HG03175 (cell line): ENCODE results near the gene KRTAP17-1.
"Not testable (repeated sequence)": the region's sequence is repeated elsewhere in the genome, so short reads cannot be mapped to it uniquely, and the experiment has no call there.

Experiments used
- ATAC-seq: cut with Tn5 transposase; IDR thresholded peaks from one replicate; pipeline ENCODE4 v1.9.1; 2021; ENCODE audit warnings: mild to moderate bottlenecking, moderate library complexity; ENCODE audit not compliant: unreplicated experiment

Gene KRTAP17-1, protein sequence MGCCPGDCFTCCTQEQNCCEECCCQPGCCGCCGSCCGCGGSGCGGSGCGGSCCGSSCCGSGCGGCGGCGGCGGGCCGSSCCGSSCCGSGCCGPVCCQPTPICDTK

GRCh38 chr17:41315204-41315794 lies at the start of gene KRTAP17-1:
Gene KRTAP17-1 (minus strand): TSS chr17:41315710. CDS start chr17:41315650, 60 bp downstream.
- ATAC-seq: no peak

GRCh38 chr17:41363881-41364280 lies 48.4 kb upstream of the KRTAP17-1 start:
- ATAC-seq: no peak

DNA sequence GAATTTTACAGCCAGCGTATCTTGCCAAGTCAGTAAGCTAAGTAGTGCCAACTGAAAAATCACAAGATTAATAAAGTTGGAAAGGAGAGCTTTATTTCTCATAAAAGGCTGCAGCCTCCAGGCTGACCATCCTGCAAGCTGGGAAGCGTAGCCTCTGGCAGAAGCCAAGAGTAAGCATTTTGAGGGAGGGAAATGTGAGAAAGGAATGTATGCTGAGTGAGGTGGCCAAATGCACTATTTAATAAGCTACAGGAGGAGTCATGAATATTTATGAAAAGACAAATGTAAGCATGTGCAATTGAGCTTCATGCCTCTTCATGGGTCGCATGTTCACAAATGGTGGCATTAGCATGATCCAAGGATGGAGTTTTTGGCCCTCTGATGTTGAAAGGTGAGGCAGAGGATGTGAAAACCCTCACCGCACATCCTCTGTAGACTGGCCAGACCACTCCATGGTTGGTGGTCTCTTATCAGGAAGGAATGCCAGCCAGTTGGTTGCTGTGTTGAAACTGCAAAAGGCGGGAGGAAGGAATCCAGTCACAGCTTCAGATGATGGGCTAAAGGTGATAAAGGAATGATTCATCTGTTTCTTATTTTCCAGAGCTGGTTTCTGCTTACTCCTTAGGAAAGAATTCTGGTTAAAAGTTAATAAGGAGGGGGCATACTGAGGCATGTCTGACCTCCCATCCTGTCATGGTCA lies 44.9 kb upstream of the KRTAP17-1 start:
- no peak for ATAC-seq

DNA sequence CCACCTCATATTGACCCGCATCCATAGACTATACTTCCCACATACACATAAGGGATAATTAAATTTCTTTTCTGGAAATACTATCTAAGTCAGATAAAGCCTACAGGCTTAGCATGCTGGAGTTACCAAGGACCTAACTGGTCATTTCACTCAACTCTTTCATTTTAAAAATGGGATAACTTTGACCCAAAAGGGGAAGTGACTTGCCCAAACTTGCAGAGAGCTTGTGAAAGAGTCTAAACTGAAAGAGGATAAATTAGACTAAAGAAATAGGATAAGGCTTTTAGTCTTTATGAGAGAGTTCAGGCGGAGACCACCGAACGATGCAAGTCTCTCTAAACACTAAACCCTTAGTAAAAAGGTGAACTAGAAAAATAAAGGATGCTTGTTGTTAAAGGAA lies 39.0 kb upstream of the KRTAP17-1 start:
- ATAC-seq: no peak

DNA sequence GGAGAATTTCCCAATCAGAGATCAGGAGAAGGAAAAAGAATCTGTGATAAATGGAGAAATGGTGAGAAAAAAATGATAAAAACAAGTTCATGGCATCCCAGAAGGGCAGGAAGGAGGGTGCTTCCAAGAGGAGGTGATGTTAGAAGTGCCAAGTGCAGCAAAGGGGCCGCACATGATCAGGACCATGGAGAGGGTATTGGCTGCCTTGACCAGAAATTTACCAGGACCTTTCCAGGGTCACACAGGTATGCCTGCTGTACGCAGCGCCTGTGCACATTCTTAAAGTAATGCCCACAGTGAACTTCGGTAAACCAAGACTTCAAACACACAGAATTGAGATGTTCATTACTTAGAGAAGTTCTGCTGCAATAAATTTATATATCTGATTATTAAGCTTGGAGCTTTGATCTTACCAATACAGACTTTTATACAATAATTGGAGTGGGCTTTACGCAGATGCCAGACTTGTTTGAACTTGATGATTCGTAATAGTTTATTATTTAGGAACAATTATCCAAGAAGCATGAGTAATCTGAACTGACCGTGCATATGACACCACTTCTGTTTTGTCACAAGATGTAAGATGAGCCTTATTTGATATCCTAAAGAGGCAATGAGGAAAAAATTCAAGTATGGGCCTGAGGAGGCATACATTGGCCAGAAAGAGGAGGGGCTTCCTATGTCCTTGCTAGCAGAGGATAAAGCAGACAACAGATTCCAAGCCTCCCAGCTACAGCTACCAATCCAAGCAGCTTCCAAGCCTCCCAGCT lies 37.3 kb upstream of the KRTAP17-1 start:
- no peak for ATAC-seq

GRCh38 chr17:41351177-41351576 lies 35.7 kb upstream of the KRTAP17-1 start:
- no peak for ATAC-seq

DNA sequence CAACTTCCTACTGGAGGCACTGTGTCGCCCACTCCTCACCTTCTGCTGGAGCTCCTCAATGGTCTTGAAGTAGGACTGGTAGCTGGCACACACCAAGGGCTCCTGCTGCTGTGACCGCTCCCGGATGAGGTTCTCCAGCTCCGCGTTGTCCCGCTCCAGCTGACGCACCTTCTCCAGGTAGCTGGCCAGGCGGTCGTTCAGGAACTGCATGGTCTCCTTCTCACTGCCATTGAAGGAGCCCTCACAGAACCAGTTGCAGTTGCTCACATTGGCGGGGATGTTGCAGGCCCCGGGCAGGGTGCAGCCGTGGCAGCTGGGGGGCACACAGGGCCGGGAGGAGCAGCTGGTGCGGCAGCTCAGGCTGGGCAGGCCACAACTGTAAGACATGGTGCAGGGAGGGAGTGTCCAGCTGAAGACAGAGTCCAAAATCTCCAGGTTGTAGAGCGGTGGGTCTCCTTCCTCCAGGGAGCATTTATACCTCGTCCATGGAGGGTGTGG lies 34.9 kb upstream of the KRTAP17-1 start, which contains the start of gene KRT33A:
TSS of gene KRT33A (minus strand) at position 448 of the 498 bp plus-strand sequence. CDS start at position 387, 61 bp downstream.
- not testable (repeated sequence) for ATAC-seq

GRCh38 chr17:41347869-41348760 lies 32.6 kb upstream of the KRTAP17-1 start:
- no peak for ATAC-seq

DNA sequence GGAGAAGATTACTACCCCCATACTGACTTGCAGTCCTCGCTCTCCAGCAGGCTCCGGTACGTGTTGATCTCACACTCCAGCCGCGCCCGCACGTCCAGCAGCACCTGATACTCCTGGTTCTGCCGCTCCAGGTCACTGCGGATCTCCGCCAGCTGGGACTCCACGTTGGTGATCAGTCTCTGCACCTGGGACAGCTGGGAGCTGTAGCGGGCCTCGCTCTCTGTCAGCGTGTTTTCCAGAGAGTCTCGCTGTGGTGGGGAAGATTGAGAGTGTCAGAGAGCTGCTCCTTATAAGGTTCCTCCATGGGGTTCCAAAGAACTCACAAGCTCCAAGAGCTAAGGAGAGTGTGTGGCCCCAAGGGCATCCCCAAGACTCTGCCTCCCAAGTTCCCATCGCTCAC lies 30.9 kb upstream of the KRTAP17-1 start:
- not testable (repeated sequence) for ATAC-seq

GRCh38 chr17:41345992-41346391 lies 30.5 kb upstream of the KRTAP17-1 start:
- no peak for ATAC-seq

- no peak for ATAC-seq
Measured at GRCh38 chr17:41343029-41343428, 27.5 kb upstream of the KRTAP17-1 start.

GRCh38 chr17:41340934-41341861 lies 25.7 kb upstream of the KRTAP17-1 start:
- ATAC-seq: peak; percentile 50

GRCh38 chr17:41340494-41340893 lies 25.0 kb upstream of the KRTAP17-1 start:
- peak; percentile 35 for ATAC-seq

- ATAC-seq: no peak
Measured at GRCh38 chr17:41339571-41340172, 24.2 kb upstream of the KRTAP17-1 start.

GRCh38 chr17:41338961-41339485 lies 23.5 kb upstream of the KRTAP17-1 start:
- ATAC-seq: peak; percentile 37

- no peak for ATAC-seq
Measured at GRCh38 chr17:41335747-41336146, 20.2 kb upstream of the KRTAP17-1 start.

GRCh38 chr17:41334385-41335305 lies 19.1 kb upstream of the KRTAP17-1 start:
- ATAC-seq: no peak
